GF-D8 (cell line): Measurements from ENCODE around the gene RING1.
"Not testable (repeated sequence)": the region's sequence is repeated elsewhere in the genome, so short reads cannot be mapped to it uniquely, and the experiment has no call there.

ENCODE experiments used
- DNase-seq: peaks from one replicate; lab custom pipeline; 2025; lab: John Stamatoyannopoulos, UW

RING1 gene

GRCh38 chr6:33206027-33206863 is 2.1 kb upstream of the RING1 start:
- DNase-seq = no peak

GRCh38 chr6:33206864-33207551 is 1.3 kb upstream of the RING1 start:
- no peak for DNase-seq

GRCh38 chr6:33207552-33208090 is 679 bp upstream of the RING1 start:
- DNase-seq = no peak

DNA sequence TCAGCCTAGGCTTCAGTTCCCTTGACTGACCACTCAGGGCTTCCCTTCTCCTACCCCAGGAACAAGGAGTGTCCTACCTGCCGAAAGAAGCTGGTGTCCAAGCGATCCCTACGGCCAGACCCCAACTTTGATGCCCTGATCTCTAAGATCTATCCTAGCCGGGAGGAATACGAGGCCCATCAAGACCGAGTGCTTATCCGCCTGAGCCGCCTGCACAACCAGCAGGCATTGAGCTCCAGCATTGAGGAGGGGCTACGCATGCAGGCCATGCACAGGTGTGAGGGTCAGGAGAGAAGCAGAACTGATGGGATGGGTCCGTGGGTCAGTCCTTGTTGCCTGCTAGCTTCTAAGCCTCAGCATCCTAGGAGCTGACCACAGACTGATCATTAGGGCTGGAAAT is 1.6 kb downstream of the RING1 start:
- DNase-seq = no peak

DNA sequence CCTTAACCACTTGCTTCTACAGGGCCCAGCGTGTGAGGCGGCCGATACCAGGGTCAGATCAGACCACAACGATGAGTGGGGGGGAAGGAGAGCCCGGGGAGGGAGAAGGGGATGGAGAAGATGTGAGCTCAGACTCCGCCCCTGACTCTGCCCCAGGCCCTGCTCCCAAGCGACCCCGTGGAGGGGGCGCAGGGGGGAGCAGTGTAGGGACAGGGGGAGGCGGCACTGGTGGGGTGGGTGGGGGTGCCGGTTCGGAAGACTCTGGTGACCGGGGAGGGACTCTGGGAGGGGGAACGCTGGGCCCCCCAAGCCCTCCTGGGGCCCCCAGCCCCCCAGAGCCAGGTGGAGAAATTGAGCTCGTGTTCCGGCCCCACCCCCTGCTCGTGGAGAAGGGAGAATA is 2.8 kb downstream of the RING1 start:
- no peak for DNase-seq

- no peak for DNase-seq
Measured at GRCh38 chr6:33211666-33212422, 3.5 kb downstream of the RING1 start.

GRCh38 chr6:33212857-33213165 is 4.5 kb downstream of the RING1 start:
- no peak for DNase-seq

GRCh38 chr6:33213166-33213988 is 5.1 kb downstream of the RING1 start:
- DNase-seq = no peak

DNA sequence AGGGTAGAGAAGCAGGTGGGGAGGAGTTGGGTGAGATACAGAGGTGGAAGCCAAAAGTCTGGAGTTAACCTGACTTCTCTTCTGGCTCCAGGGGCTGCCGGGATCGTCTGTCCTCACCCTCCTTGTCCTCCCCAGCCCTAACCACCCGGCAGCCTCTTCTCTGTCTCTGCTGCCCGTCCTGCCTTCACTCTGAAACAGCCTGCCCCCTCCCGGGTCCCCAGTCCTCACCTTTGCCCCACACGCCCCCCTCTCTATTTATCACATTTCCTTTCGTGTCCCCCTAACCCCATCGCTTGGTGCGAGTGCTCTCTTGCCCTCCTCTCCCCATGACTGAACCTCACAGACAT is 5.7 kb downstream of the RING1 start:
- DNase-seq = no peak

GRCh38 chr6:33215271-33216116 is 7.2 kb downstream of the RING1 start:
- no peak for DNase-seq

DNA sequence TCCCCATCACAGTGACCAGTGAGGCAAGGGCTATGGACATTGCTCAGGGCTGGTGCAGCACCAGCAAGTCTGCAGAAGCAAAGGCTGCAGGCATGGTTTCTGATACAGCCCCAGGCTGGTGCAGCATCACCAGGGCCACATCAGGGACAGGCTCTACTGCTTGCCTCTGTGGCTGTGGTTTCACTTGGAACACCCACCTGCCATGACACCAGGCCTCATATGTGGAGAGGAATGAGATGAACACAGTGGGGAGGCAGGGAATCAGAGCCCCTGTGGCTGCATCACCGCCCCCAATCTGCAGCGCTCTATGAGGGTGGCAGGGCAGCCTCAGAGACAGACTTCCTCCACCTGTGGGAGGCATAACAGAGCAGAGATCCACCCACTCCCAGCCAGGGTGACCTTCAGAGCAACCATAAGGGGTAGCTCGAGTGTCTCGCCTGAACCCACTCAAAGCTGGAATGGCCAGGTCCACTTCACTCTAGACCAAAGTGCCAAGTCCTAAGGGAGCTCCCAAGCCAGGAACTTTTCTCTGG is 7.9 kb downstream of the RING1 start:
- DNase-seq = no peak

GRCh38 chr6:33217246-33217645 is 8.9 kb downstream of the RING1 start:
- no peak for DNase-seq

DNA sequence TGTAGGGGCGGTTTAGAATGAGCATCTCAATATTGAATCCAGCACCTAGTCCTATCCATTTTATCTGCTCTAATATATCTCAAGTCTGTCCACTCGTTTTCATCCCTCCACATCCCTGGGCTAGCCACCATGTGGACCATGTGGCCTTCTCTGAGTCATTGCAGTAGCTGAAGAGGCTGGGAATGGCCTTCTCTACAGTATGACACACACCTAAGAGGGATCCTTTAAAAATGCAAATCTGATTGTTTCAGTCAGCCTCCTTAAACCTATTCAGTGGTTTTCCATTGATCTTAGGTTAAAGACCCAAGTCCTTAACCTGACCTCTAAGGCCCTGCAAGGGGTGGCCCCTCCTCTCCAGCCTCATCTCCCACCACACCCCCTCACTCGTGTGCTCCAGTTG is 9.4 kb downstream of the RING1 start:
- DNase-seq = no peak

DNA sequence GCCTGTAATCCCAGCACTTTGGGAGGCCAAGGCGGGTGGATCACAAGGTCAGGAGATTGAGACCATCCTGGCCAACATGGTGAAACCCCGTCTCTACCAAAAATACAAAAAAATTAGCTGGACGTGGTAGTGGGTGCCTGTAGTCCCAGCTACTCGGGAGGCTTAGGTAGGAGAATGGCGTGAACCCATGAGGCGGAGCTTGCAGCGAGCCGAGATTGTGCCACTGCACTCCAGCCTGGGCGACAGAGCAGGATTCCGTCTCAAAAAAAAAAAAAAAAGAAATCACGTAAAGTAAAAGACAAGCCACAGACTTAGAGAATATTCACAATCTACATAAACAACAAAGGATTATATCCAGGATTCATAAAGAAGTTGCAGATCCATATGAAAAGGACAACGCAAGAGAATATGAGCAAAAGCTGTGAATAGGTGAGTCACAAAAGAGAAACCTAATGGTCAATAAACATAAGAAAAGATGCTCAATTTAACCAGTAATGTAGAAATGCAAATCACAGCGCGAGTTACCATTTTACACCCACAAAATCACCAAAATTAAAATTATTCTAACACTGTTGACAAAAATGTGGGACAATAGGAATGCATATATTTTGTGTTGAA is 18.3 kb downstream of the RING1 start:
- DNase-seq = not testable (repeated sequence)

- DNase-seq = no peak
Measured at GRCh38 chr6:33235221-33235634, 26.9 kb downstream of the RING1 start.

GRCh38 chr6:33236328-33236727 is 28.0 kb downstream of the RING1 start:
- no peak for DNase-seq

DNA sequence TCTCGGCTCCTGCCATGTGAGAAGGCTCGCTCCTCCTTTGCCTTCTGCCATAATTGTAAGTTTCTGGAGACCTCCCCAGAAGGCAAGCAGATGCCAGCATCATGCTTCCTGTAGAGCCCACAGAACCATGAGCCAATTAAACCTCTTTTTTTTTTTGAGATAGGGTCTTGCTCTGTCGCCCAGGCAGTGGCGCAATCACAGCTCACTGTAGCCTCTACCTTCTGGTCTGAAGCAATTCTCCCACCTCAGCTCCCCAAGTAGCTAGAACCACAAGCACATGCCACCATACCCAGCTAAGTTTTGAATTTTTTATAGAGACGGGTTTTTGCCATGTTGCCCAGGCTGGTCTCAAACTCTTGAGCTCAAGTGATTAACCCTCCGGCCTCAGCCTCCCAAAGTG is 28.6 kb downstream of the RING1 start:
- no peak for DNase-seq

- DNase-seq = no peak
Measured at GRCh38 chr6:33237741-33238140, 29.4 kb downstream of the RING1 start.

DNA sequence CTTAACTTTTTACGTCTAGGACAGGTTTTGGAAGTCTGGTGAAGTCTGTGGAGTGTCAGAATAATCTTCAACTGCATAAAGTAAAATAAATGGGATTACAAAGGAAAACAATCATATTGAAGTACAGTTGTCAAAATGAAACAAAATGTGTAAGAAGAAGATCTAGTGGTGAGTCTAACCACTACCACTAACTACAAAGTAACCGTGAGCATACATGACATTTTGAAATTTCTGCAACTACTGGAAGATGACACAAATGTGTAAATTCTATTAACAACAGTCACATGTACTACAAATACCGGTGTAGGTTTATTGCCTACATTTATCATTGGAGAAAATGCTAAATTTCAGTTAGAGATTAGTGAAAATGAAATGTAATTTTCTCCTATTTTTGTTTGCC is 33.7 kb downstream of the RING1 start:
- no peak for DNase-seq

GRCh38 chr6:33243476-33243875 is 35.2 kb downstream of the RING1 start:
- DNase-seq = no peak
